Measurements from ENCODE around the gene PTGIR.

DNA sequence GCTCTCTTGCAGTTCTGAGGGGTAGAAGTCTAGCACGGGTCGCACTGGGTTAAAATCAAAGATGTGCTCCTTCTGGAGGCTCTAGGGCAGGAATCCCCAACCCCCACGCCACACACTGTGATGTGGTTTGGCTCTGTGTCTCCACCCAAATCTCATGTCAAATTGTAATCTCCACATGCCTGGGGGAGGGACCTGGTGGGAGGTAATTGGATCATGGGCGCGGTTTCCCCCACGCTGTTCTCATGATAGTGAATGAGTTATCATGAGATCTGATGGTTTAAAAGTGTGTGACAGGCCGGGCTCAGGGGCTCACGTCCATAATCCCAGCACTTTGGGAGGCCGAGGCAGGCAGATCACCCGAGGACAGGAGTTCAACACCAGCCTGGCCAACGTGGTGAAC, 50.4 kb downstream of the PTGIR start:
- TF ChIP-seq NFRKB (IDR thresholded peaks at IDR 0.05) = no peak
- TF ChIP-seq L3MBTL2 (conservative IDR thresholded peaks at IDR 0.05) = no peak
- no peak for TF ChIP-seq TARDBP (IDR thresholded peaks at IDR 0.05)

Data from HEK293T (cell line).